ENCODE data around the gene ARIH2. TPM values are rescaled to one million over a fixed set of nuclear protein-coding genes. Genes with fewer than 3 reads are reported as not detected.

ARIH2 gene
- total RNA-seq, 1 experiment from 2014 or later = 77.0 TPM

DNA sequence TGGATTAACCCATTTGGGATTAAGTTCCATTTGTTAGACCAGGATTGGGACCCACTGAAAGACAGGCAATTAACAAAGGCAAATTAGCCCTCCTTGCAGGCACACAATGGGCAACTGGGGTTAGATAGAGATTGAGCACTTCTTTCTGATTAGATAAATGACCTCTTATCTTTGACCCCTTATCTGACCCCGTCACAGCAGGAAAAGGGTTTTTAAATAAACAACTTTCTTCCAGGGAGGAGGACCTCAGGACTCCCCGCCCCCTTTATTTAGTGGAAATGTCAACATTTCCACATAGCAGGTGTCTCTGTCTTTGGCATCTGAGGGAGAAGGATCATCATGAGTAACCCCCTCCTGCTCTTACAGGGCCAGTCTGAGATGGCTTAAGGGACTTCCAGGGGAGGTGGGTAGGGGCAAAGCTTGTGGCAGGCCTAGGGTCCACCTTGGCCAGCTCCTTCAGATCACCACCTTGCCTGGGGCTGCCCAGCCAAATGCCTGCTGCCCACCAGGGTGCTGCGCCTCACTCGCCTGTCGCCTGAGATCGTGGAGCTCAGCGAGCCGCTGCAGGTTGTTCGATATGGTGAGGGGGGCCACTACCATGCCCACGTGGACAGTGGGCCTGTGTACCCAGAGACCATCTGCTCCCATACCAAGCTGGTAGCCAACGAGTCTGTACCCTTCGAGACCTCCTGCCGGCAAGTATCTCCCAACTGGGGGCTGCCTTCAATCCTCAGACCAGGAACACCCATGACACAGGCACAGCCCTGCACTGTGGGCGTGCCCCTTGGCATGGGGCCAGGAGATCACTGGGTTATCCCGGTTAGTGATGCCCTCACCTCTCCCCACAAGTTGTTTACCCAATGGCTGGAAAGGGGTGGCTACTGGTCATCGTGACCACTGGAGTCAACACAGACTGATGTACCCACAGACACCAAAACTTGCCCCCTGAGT, 86.0 kb downstream of the ARIH2 start:
- in situ Hi-C loops (cut with HindIII; ENCODE audit: low pct_unique_long_range_greater_than_20kb, low sequenced_read_pairs) (no loop called here), intact Hi-C loops (cut with micrococcal nuclease; ENCODE audit: unreplicated experiment) (no loop called here)
- ChIA-PET POLR2A (no interaction called here), CTCF (no interaction called here)
- Histone ChIP-seq H3K27me3 (ENCODE audit: control insufficient read depth, insufficient read depth, low read length) (no peaks in the 10 kb centered on the region), H3K36me3 (ENCODE audit: control insufficient read depth, insufficient read depth, low read length) (no peaks in the 10 kb centered on the region), H3K4me1 (ENCODE audit: control insufficient read depth, insufficient read depth, low read length) (peaks cover 16% of the 10 kb centered on the region), H3K4me3 (ENCODE audit: low read depth in 2 of 2, low read length in 2 of 2) (no peak overlapping the region), H3K9me3 (ENCODE audit: control insufficient read depth, insufficient read depth, low read depth, low read length) (no peaks in the 10 kb centered on the region), H3K27ac (ENCODE audit: low read length) (no peak overlapping the region)
- no peak for ATAC-seq
- BruUV-seq (replicated peaks) = no TSS peak
- TF ChIP-seq POLR2AphosphoS5 (IDR thresholded peaks at IDR 0.05; ENCODE audit: low read depth, low read length) (no peak), SIN3A (IDR thresholded peaks at IDR 0.05; ENCODE audit: borderline replicate concordance, insufficient read depth, low read depth, low read length) (no peak), TCF7L2 (IDR thresholded peaks at IDR 0.05; ENCODE audit: low read depth, low read length) (no peak)
- TF ChIP-seq, protein P1, sequence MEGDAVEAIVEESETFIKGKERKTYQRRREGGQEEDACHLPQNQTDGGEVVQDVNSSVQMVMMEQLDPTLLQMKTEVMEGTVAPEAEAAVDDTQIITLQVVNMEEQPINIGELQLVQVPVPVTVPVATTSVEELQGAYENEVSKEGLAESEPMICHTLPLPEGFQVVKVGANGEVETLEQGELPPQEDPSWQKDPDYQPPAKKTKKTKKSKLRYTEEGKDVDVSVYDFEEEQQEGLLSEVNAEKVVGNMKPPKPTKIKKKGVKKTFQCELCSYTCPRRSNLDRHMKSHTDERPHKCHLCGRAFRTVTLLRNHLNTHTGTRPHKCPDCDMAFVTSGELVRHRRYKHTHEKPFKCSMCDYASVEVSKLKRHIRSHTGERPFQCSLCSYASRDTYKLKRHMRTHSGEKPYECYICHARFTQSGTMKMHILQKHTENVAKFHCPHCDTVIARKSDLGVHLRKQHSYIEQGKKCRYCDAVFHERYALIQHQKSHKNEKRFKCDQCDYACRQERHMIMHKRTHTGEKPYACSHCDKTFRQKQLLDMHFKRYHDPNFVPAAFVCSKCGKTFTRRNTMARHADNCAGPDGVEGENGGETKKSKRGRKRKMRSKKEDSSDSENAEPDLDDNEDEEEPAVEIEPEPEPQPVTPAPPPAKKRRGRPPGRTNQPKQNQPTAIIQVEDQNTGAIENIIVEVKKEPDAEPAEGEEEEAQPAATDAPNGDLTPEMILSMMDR (IDR thresholded peaks at IDR 0.05) = no peak
- TF ChIP-seq, protein P2, sequence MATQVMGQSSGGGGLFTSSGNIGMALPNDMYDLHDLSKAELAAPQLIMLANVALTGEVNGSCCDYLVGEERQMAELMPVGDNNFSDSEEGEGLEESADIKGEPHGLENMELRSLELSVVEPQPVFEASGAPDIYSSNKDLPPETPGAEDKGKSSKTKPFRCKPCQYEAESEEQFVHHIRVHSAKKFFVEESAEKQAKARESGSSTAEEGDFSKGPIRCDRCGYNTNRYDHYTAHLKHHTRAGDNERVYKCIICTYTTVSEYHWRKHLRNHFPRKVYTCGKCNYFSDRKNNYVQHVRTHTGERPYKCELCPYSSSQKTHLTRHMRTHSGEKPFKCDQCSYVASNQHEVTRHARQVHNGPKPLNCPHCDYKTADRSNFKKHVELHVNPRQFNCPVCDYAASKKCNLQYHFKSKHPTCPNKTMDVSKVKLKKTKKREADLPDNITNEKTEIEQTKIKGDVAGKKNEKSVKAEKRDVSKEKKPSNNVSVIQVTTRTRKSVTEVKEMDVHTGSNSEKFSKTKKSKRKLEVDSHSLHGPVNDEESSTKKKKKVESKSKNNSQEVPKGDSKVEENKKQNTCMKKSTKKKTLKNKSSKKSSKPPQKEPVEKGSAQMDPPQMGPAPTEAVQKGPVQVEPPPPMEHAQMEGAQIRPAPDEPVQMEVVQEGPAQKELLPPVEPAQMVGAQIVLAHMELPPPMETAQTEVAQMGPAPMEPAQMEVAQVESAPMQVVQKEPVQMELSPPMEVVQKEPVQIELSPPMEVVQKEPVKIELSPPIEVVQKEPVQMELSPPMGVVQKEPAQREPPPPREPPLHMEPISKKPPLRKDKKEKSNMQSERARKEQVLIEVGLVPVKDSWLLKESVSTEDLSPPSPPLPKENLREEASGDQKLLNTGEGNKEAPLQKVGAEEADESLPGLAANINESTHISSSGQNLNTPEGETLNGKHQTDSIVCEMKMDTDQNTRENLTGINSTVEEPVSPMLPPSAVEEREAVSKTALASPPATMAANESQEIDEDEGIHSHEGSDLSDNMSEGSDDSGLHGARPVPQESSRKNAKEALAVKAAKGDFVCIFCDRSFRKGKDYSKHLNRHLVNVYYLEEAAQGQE (IDR thresholded peaks at IDR 0.05; ENCODE audit: insufficient read depth in 1 of 2, low read depth in 2 of 2, low read length in 1 of 2) = no peak
- DNase-seq (ENCODE audit: low read depth, low spot score) = no peak

DNA sequence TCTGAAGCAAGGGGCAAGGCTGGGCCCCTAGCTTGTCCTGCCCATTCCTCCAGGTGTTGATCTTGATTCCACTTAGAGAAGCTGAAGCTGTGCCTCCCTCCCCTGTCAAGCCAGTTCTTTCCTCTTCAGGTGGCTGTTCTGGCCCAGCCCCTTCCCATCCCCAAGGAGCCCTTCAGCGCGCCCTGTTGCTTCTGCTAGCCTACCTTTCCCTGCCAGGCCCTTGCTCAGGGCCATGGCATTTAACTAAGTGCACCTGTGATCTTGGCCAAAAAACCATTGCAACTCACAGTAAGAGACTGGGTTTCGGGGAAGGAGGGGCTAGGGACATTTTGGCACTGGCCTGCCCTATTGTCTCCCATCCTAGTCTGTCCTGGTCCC, 86.7 kb downstream of the ARIH2 start:
- ChIA-PET CTCF (no interaction called here), POLR2A (no interaction called here)
- intact Hi-C loops (cut with micrococcal nuclease; ENCODE audit: unreplicated experiment) = no loop called here

More for the DNA sequence above, 86.7 kb downstream of the ARIH2 start:
- BruUV-seq (replicated peaks) = no TSS peak
- no peak overlapping the region; the same call in 1 of the 2 replicates for H3K27ac ChIP-seq (ENCODE audit: low read length)
- H3K4me1 ChIP-seq (ENCODE audit: control insufficient read depth, insufficient read depth, low read length) = peaks cover 13% of the 10 kb centered on the region
- no peaks in the 10 kb centered on the region for H3K27me3 ChIP-seq (ENCODE audit: control insufficient read depth, insufficient read depth, low read length)
- in situ Hi-C loops (cut with HindIII; ENCODE audit: low pct_unique_long_range_greater_than_20kb, low sequenced_read_pairs) = no loop called here
- H3K36me3 ChIP-seq (ENCODE audit: control insufficient read depth, insufficient read depth, low read length) = no peaks in the 10 kb centered on the region
- TF ChIP-seq SIN3A (IDR thresholded peaks at IDR 0.05; ENCODE audit: borderline replicate concordance, insufficient read depth, low read depth, low read length) (no peak), POLR2AphosphoS5 (IDR thresholded peaks at IDR 0.05; ENCODE audit: low read depth, low read length) (no peak), TCF7L2 (IDR thresholded peaks at IDR 0.05; ENCODE audit: low read depth, low read length) (no peak)
- TF ChIP-seq, protein P1 (IDR thresholded peaks at IDR 0.05) = no peak
- TF ChIP-seq, protein P2 (IDR thresholded peaks at IDR 0.05; ENCODE audit: insufficient read depth in 1 of 2, low read depth in 2 of 2, low read length in 1 of 2) = no peak
- H3K9me3 ChIP-seq (ENCODE audit: control insufficient read depth, insufficient read depth, low read depth, low read length) = no peaks in the 10 kb centered on the region
- no peak for DNase-seq (ENCODE audit: low read depth, low spot score)
- H3K4me3 ChIP-seq (ENCODE audit: low read depth in 2 of 2, low read length in 2 of 2) = no peak overlapping the region
- ATAC-seq = no peak
